GM10248 (cell line): ENCODE data around the gene NOXA1.

Source experiments
- CTCF ChIA-PET: fragments of 300-600 bp; sonication (Branson Sonifier 250); formaldehyde crosslinking; extraction: SDS; loops from one replicate; lab custom pipeline; 2021; ENCODE audit warnings: antibody characterized with exemption; lab: Yijun Ruan, JAX
- POLR2A ChIA-PET: fragments of 350-650 bp; sonication (Branson Sonifier 250); formaldehyde crosslinking; extraction: SDS; loops from one replicate; lab custom pipeline; 2020; ENCODE audit warnings: antibody characterized with exemption; lab: Yijun Ruan, JAX
- DNase-seq: peaks from one replicate; pipeline ENCODE4 v3.0.0; 2012; ENCODE audit errors: extremely low spot score
- TF ChIP-seq, protein P1 (sequence below): IDR thresholded peaks from 2 replicates; pipeline ENCODE4 v1.5.1; 2012; ENCODE audit warnings: mild to moderate bottlenecking, low read depth; ENCODE audit errors: extremely low read depth, missing control alignments, control extremely low read depth

NOXA1 gene

DNA sequence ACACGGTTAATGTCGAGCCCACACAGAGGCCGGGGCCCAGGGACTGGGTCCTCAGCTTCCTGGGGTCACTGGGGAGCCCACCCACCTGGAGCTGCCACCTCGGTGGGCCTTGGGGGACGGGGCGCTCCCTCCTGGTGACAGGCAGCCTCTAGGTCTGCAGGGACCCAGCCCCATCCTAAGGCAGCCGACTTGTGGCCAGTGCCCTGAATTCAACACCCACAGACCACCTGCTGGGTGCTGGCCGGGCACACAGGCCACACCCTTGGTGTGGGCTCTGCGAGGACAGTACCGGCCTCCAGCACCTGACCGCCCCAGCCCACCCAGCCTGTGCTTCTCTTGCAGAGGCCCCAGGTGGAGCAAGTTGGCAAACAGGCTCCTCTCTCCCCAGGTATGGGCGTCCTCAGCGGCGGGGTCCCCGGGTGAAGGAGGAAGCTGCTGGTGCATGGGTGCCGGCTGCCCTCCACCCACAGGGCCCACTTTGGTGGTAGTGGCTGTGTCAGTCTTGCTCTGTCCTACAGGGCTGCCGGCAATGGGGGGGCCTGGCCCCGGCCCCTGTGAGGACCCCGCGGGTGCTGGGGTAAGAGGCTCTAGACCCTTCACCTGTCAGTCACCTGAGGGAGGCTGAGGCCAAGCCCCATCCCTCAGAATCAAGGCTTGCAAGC, 9.6 kb downstream of the NOXA1 start:
- POLR2A ChIA-PET, result no interaction called here
- CTCF ChIA-PET, result interaction anchor here (2.2 to 3.5 kb wide), 2 partner anchors 9 to 13 kb away, joined by 12 to 21 read pairs; partner anchors contain the start of genes EXD3 and NOXA1

DNA sequence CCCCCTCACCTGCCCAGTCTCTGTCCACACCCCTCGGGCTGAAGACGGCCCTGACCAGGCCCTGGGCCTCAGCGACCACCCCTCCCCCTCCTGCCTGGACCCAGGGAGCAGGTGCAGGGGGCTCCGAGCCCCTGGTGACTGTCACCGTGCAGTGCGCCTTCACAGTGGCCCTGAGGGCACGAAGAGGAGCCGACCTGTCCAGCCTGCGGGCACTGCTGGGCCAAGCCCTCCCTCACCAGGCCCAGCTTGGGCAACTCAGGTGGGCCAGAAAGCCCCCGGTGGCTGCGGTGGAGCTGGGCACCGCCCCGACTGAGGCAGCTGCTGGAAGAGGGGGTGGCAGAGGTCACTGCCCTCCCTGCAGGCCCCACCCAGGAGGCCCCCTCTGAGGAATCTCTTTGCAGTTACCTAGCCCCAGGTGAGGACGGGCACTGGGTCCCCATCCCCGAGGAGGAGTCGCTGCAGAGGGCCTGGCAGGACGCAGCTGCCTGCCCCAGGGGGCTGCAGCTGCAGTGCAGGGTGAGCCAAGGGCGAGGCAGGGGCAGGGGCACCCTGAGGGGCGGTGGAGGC, 10.2 kb downstream of the NOXA1 start:
- POLR2A ChIA-PET, result no interaction called here
- TF ChIP-seq, protein P1, sequence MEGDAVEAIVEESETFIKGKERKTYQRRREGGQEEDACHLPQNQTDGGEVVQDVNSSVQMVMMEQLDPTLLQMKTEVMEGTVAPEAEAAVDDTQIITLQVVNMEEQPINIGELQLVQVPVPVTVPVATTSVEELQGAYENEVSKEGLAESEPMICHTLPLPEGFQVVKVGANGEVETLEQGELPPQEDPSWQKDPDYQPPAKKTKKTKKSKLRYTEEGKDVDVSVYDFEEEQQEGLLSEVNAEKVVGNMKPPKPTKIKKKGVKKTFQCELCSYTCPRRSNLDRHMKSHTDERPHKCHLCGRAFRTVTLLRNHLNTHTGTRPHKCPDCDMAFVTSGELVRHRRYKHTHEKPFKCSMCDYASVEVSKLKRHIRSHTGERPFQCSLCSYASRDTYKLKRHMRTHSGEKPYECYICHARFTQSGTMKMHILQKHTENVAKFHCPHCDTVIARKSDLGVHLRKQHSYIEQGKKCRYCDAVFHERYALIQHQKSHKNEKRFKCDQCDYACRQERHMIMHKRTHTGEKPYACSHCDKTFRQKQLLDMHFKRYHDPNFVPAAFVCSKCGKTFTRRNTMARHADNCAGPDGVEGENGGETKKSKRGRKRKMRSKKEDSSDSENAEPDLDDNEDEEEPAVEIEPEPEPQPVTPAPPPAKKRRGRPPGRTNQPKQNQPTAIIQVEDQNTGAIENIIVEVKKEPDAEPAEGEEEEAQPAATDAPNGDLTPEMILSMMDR, result no peak
- DNase-seq, result no peak
- CTCF ChIA-PET, result interaction anchor here (1.0 to 3.5 kb wide), 3 partner anchors 10 to 13 kb away, joined by 4 to 21 read pairs (median 12); partner anchors contain the start of genes EXD3 and NOXA1

More for the DNA sequence above, 9.6 kb downstream of the NOXA1 start:
- no peak for DNase-seq
- TF ChIP-seq, protein P1, result no peak

DNA sequence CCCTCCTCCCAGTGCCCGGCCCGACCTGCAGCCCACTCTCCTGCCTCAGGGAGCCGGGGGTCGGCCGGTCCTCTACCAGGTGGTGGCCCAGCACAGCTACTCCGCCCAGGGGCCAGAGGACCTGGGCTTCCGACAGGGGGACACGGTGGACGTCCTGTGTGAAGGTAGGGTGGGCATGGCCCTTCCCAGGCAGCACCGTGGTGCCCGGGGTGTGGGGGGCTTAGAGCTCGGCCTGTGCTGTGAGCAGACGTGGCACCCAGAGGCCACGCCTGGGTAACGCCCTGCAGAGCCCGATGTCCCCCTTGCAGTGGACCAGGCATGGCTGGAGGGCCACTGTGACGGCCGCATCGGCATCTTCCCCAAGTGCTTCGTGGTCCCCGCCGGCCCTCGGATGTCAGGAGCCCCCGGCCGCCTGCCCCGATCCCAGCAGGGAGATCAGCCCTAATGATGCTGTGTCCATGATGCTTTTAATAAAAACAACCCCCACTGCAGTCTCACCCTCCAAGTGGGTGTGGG, 10.8 kb downstream of the NOXA1 start:
- ChIA-PET POLR2A (no interaction called here), CTCF (interaction anchor here (1.0 to 3.5 kb wide), 3 partner anchors 10 to 12 kb away, joined by 4 to 21 read pairs (median 12); partner anchors contain the start of genes EXD3 and NOXA1)
- TF ChIP-seq, protein P1, result no peak
- DNase-seq, result no peak

- TF ChIP-seq, protein P1, result no peak
- POLR2A ChIA-PET, result no interaction called here
- no peak for DNase-seq
- CTCF ChIA-PET, result interaction anchor here (0.7 to 3.5 kb wide), 4 partner anchors 9 to 11 kb away, joined by 3 to 21 read pairs (median 8); partner anchors contain the start of genes EXD3 and NOXA1
These were observed 11.5 kb downstream of the NOXA1 start for GRCh38 chr9:137434498-137435380.

- ChIA-PET CTCF (interaction anchor here (0.7 to 1.3 kb wide), 2 partner anchors 8 to 10 kb away, joined by 3 read pairs; no protein-coding TSS in a partner anchor), POLR2A (no interaction called here)
- TF ChIP-seq, protein P1, result no peak
- DNase-seq, result no peak
These were observed 12.2 kb downstream of the NOXA1 start for GRCh38 chr9:137435381-137435891.
